BJ (cell line): Measurements from ENCODE around the gene TMEM178B. TPM values are rescaled to one million over a fixed set of nuclear protein-coding genes. Genes with fewer than 3 reads are reported as not detected.

Source experiments
- CTCF ChIA-PET: fragments of 350-600 bp; formaldehyde crosslinking; extraction: SDS; loops from one replicate; lab custom pipeline; 2021; ENCODE audit warnings: antibody characterized with exemption, inconsistent platforms; lab: Yijun Ruan, JAX
- POLR2A ChIA-PET: fragments of 300-600 bp; sonication (Branson Sonifier 250); formaldehyde crosslinking; extraction: SDS; loops from one replicate; lab custom pipeline; 2021; ENCODE audit warnings: antibody characterized with exemption; lab: Charles Lee
- DNase-seq: peaks from one replicate; pipeline ENCODE4 v3.0.0-alpha.2; 2011; ENCODE audit warnings: low read depth
- H3K27me3 ChIP-seq: 2 replicates; pipeline ENCODE4 v1.6.0; 2011; ENCODE audit warnings: low read length; ENCODE audit not compliant: control insufficient read depth, insufficient read depth
- H3K36me3 ChIP-seq: 2 replicates; pipeline ENCODE4 v1.5.1; 2011; ENCODE audit warnings: low read length; ENCODE audit not compliant: control insufficient read depth, insufficient read depth
- H3K4me3 ChIP-seq: 2 replicates; pipeline ENCODE4 v1.5.1; 2011; ENCODE audit warnings: low read depth, mild to moderate bottlenecking, control low read depth, low read length
- CTCF ChIP-seq: IDR thresholded peaks from 2 replicates; pipeline ENCODE4 v1.5.1; 2011; ENCODE audit warnings: low read depth, mild to moderate bottlenecking, control low read depth, inconsistent platforms, low read length, moderate library complexity; ENCODE audit not compliant: insufficient read depth
- polyA plus RNA-seq: library from polyadenylated mRNA; depleted of rRNA; stranded (reverse); fragments of >200 nt; gene quantifications from 2 replicates; pipeline ENCODE4 v1.2.3, GENCODE V29; 2011

The TMEM178B gene
- polyA plus RNA-seq, 1 experiment, result 0.43 TPM

- TF ChIP-seq CTCF, result no peak
- Histone ChIP-seq H3K4me3 (no peak overlapping the region), H3K27me3 (no peaks in the 10 kb centered on the region), H3K36me3 (no peaks in the 10 kb centered on the region)
- DNase-seq, result no peak
- ChIA-PET POLR2A (no interaction called here), CTCF (no interaction called here)
Measured at GRCh38 chr7:141288626-141289025, 214.8 kb downstream of the TMEM178B start.

- POLR2A ChIA-PET, result no interaction called here
- no peak for DNase-seq
- CTCF ChIA-PET, result no interaction called here
Measured at GRCh38 chr7:141290365-141290764, 216.5 kb downstream of the TMEM178B start.

GRCh38 chr7:141290973-141291372, 217.1 kb downstream of the TMEM178B start:
- no peak overlapping the region for H3K4me3 ChIP-seq
- CTCF ChIA-PET, result no interaction called here
- no peaks in the 10 kb centered on the region for H3K27me3 ChIP-seq
- H3K36me3 ChIP-seq, result no peaks in the 10 kb centered on the region
- POLR2A ChIA-PET, result no interaction called here
- no peak for DNase-seq
- no peak for TF ChIP-seq CTCF

More at GRCh38 chr7:141290365-141290764, 216.5 kb downstream of the TMEM178B start:
- H3K27me3 ChIP-seq, result no peaks in the 10 kb centered on the region
- no peak for TF ChIP-seq CTCF
- H3K4me3 ChIP-seq, result no peak overlapping the region
- H3K36me3 ChIP-seq, result no peaks in the 10 kb centered on the region

GRCh38 chr7:141291541-141291940, 217.7 kb downstream of the TMEM178B start:
- no peak overlapping the region for H3K4me3 ChIP-seq
- no peaks in the 10 kb centered on the region for H3K36me3 ChIP-seq
- ChIA-PET POLR2A (no interaction called here), CTCF (no interaction called here)
- no peak for DNase-seq
- no peaks in the 10 kb centered on the region for H3K27me3 ChIP-seq
- no peak for TF ChIP-seq CTCF

GRCh38 chr7:141294143-141294829, 220.4 kb downstream of the TMEM178B start:
- Histone ChIP-seq H3K36me3 (no peaks in the 10 kb centered on the region), H3K4me3 (no peak overlapping the region), H3K27me3 (no peaks in the 10 kb centered on the region)
- no peak for TF ChIP-seq CTCF
- ChIA-PET CTCF (no interaction called here), POLR2A (no interaction called here)
- no peak for DNase-seq
